HCT116 (cell line): ENCODE measurements around the gene RGS19. TPM values are rescaled to one million over a fixed set of nuclear protein-coding genes. Genes with fewer than 3 reads are reported as not detected.

ENCODE experiments used
- ATAC-seq: fragments of 200-7000 bp; cut with Tn5 transposase; 2 replicates; pipeline ENCODE4 v1.9.1; 2020; ENCODE audit warnings: mild to moderate bottlenecking, moderate library complexity
- BruUV-seq: library from RNA; stranded (reverse); fragments of 400-500 nt; replicated peaks from 2 replicates; lab custom pipeline; 2021; lab: Mats Ljungman, UMichigan
- CTCF ChIA-PET: fragments of 300-600 bp; sonication (Branson Sonifier 250); formaldehyde crosslinking; loops from one replicate; lab custom pipeline; 2021; ENCODE audit warnings: antibody characterized with exemption; lab: Charles Lee
- POLR2A ChIA-PET: fragments of 300-600, 350-600 bp; sonication (Branson Sonifier 250); formaldehyde crosslinking; loops from one replicate; lab custom pipeline; 2021; ENCODE audit warnings: antibody characterized with exemption; lab: Charles Lee
- RAD21 ChIA-PET, 2 experiments: fragments of 300-600 bp; sonication (Branson Sonifier 250); formaldehyde crosslinking; loops; one replicate each; lab custom pipeline; 2023; ENCODE audit warnings: low total read pairs in 2 of 2; ENCODE audit not compliant: uncharacterized antibody in 2 of 2, unreplicated experiment in 2 of 2, low non-redundant PET in 1 of 2; lab: Charles Lee
- DNase-seq: peaks from one replicate; pipeline ENCODE4 v3.0.0-alpha.2; 2010; ENCODE audit warnings: low read depth, low spot score
- H2AFZ ChIP-seq: fragments of 200-600 bp; shearing (Covaris generic), sonication (generic); 2 replicates; pipeline ENCODE4 v1.6.1; 2017; ENCODE audit warnings: low read depth, mixed run types, mixed read lengths, antibody characterized with exemption, low read length; ENCODE audit not compliant: poor library complexity, severe bottlenecking
- H3K27ac ChIP-seq: 2 replicates; pipeline ENCODE4 v1.5.1; 2012; ENCODE audit warnings: low read depth, low read length
- H3K27me3 ChIP-seq: fragments of 200-600 bp; sonication (generic); 2 replicates; pipeline ENCODE4 v1.6.1; 2016; ENCODE audit warnings: mixed run types, low read length, mixed read lengths; ENCODE audit not compliant: insufficient read depth
- H3K36me3 ChIP-seq, 2 experiments: fragments of 200-500 bp in 1 of 2; fragments of 200-600 bp in 1 of 2; sonication (Bioruptor generic) in 1 of 2; sonication (generic) in 1 of 2; 2 replicates each; pipeline versions ENCODE4 v1.5.1 to v1.6.1; 2014 to 2016; ENCODE audit warnings: low read length in 2 of 2, inconsistent platforms in 1 of 2, mixed read lengths in 1 of 2, mixed run types in 1 of 2; ENCODE audit not compliant: insufficient read depth in 2 of 2, control insufficient read depth in 1 of 2
- H3K4me1 ChIP-seq, 2 experiments: fragments of 200-600 bp in 1 of 2; sonication (generic) in 1 of 2; 2 replicates each; pipeline versions ENCODE4 v1.5.1 to v1.6.1; 2012 to 2017; ENCODE audit warnings: low read length in 2 of 2, inconsistent platforms in 1 of 2, mild to moderate bottlenecking in 1 of 2, mixed read lengths in 1 of 2, mixed run types in 1 of 2, moderate library complexity in 1 of 2; ENCODE audit not compliant: insufficient read depth in 2 of 2, control insufficient read depth in 1 of 2
- H3K4me2 ChIP-seq: fragments of 200-600 bp; sonication (generic); 2 replicates; pipeline ENCODE4 v1.6.1; 2017; ENCODE audit warnings: mixed run types, low read length, mixed read lengths
- H3K4me3 ChIP-seq, 2 experiments: fragments of 200-600 bp in 1 of 2; sonication (generic) in 1 of 2; replicated peaks in 1 of 2; 2 replicates each; pipeline ENCODE4 v1.5.1; 2011 to 2016; ENCODE audit warnings: low read length in 2 of 2, control low read depth in 1 of 2, low read depth in 1 of 2, mild to moderate bottlenecking in 1 of 2, mixed read lengths in 1 of 2, mixed run types in 1 of 2
- H3K79me2 ChIP-seq: fragments of 200-600 bp; sonication (generic); 2 replicates; pipeline ENCODE4 v1.6.1; 2017; ENCODE audit warnings: mild to moderate bottlenecking, mixed run types, low read length, moderate library complexity, mixed read lengths; ENCODE audit not compliant: insufficient read depth
- H3K9ac ChIP-seq: fragments of 200-600 bp; sonication (generic); 2 replicates; pipeline ENCODE4 v1.6.1; 2016; ENCODE audit warnings: low read length, mixed read lengths
- H3K9me2 ChIP-seq: fragments of 200-600 bp; sonication (generic), shearing (Covaris generic); 2 replicates; pipeline ENCODE4 v1.6.1; 2017; ENCODE audit warnings: mixed run types, mild to moderate bottlenecking, moderate library complexity; ENCODE audit not compliant: insufficient read depth
- H3K9me3 ChIP-seq, 2 experiments: fragments of 200-500 bp in 1 of 2; fragments of 200-600 bp in 1 of 2; sonication (Bioruptor generic) in 1 of 2; sonication (generic) in 1 of 2; 2 replicates each; pipeline ENCODE4 v1.6.1; 2014 to 2017; ENCODE audit warnings: low read length in 2 of 2, mixed read lengths in 2 of 2, inconsistent platforms in 1 of 2, low read depth in 1 of 2, mild to moderate bottlenecking in 1 of 2, mixed run types in 1 of 2, moderate library complexity in 1 of 2; ENCODE audit not compliant: control insufficient read depth in 1 of 2, insufficient read depth in 1 of 2
- H4K20me1 ChIP-seq: fragments of 200-600 bp; sonication (generic), shearing (Covaris generic); 2 replicates; pipeline ENCODE4 v1.6.1; 2017; ENCODE audit warnings: mixed run types, mild to moderate bottlenecking, moderate library complexity; ENCODE audit not compliant: insufficient read depth
- CBX3 ChIP-seq: IDR thresholded peaks from 2 replicates; pipeline ENCODE4 v1.6.1; 2012; ENCODE audit warnings: low read depth
- EGR1 ChIP-seq: IDR thresholded peaks from 2 replicates; pipeline ENCODE4 v1.6.1; 2012; ENCODE audit warnings: low read depth
- ELF1 ChIP-seq: IDR thresholded peaks from 2 replicates; pipeline ENCODE4 v1.6.1; 2012; ENCODE audit warnings: low read depth, borderline replicate concordance
- EZH2 ChIP-seq: fragments of 200-600 bp; sonication (generic); IDR thresholded peaks from 2 replicates; pipeline ENCODE4 v1.6.1; 2017; ENCODE audit warnings: antibody characterized with exemption, mixed run types
- FOSL1 ChIP-seq: IDR thresholded peaks from 2 replicates; pipeline ENCODE4 v1.6.1; 2012; ENCODE audit warnings: low read depth
- JUND ChIP-seq: IDR thresholded peaks from 2 replicates; pipeline ENCODE4 v1.6.1; 2012
- MAX ChIP-seq: IDR thresholded peaks from 2 replicates; pipeline ENCODE4 v1.6.1; 2012
- POLR2A ChIP-seq: IDR thresholded peaks from 2 replicates; pipeline ENCODE4 v1.7.0; 2011; ENCODE audit warnings: borderline replicate concordance; ENCODE audit not compliant: insufficient read depth, insufficient read length; ENCODE audit errors: extremely low read depth
- POLR2AphosphoS5 ChIP-seq: IDR thresholded peaks from 2 replicates; pipeline ENCODE4 v1.6.1; 2011; ENCODE audit warnings: mild to moderate bottlenecking, low read depth, low read length, moderate library complexity
- REST ChIP-seq: IDR thresholded peaks from 2 replicates; pipeline ENCODE4 v1.6.1; 2012; ENCODE audit warnings: low read depth
- SP1 ChIP-seq: IDR thresholded peaks from 2 replicates; pipeline ENCODE4 v1.6.1; 2012; ENCODE audit warnings: low read depth
- YY1 ChIP-seq: IDR thresholded peaks from 2 replicates; pipeline ENCODE4 v1.6.1; 2011; ENCODE audit warnings: low read length, low read depth, moderate library complexity, mild to moderate bottlenecking; ENCODE audit not compliant: insufficient replicate concordance; ENCODE audit errors: extremely low read depth
- ZBTB33 ChIP-seq: IDR thresholded peaks from 2 replicates; pipeline ENCODE4 v1.6.1; 2011; ENCODE audit warnings: mild to moderate bottlenecking, low read length, moderate library complexity; ENCODE audit not compliant: insufficient replicate concordance; ENCODE audit errors: extremely low read depth
- ZFX ChIP-seq: fragments of 450-650 bp; IDR thresholded peaks from 2 replicates; pipeline ENCODE4 v1.6.1; 2017
- ZNF274 ChIP-seq: fragments of 200-500 bp; sonication (Bioruptor generic); IDR thresholded peaks from 2 replicates; pipeline ENCODE4 v1.6.1; 2014; ENCODE audit warnings: mild to moderate bottlenecking, low read depth, low read length, inconsistent platforms
- intact Hi-C: fragments of 100-400 bp; cut with micrococcal nuclease; formaldehyde crosslinking; loops from 2 replicates; pipeline ENCODE4 v1.10.0; 2022
- total RNA-seq: library from RNA; stranded (reverse); gene quantifications from one replicate; pipeline ENCODE4 v1.2.1, GENCODE V29; 2021; ENCODE audit not compliant: unreplicated experiment

The RGS19 gene
- total RNA-seq, 1 experiment from 2014 or later = 21.4 TPM

GRCh38 chr20:64024141-64024990 is 55.0 kb downstream of the RGS19 start:
- no TSS peak for BruUV-seq
- no peak overlapping the region for H2AFZ ChIP-seq
- TF ChIP-seq POLR2A (no peak), CBX3 (no peak), EZH2 (no peak), FOSL1 (no peak), YY1 (no peak), EGR1 (no peak), SP1 (no peak), REST (no peak), MAX (no peak), ZFX (no peak), POLR2AphosphoS5 (no peak), JUND (no peak), ZBTB33 (no peak), ZNF274 (no peak), ELF1 (no peak)
- ChIA-PET POLR2A (no interaction called here), CTCF (no interaction called here), RAD21 (no interaction called here)
- H4K20me1 ChIP-seq = no peaks in the 10 kb centered on the region
- DNase-seq = no peak
- no peak overlapping the region for H3K4me3 ChIP-seq
- no peak for ATAC-seq
- H3K9me2 ChIP-seq = no peaks in the 10 kb centered on the region
- H3K27me3 ChIP-seq = no peaks in the 10 kb centered on the region
- H3K9ac ChIP-seq = no peak overlapping the region
- no peaks in the 10 kb centered on the region for H3K9me3 ChIP-seq
- H3K79me2 ChIP-seq = no peaks in the 10 kb centered on the region
- no peak overlapping the region for H3K4me2 ChIP-seq
- intact Hi-C loops = no loop called here
- H3K36me3 ChIP-seq = peaks cover 37% of the 10 kb centered on the region in 2 experiments
- no peaks in the 10 kb centered on the region for H3K4me1 ChIP-seq
- no peak overlapping the region for H3K27ac ChIP-seq
